ENCODE measurements around the gene TMEM131.

The TMEM131 gene

DNA sequence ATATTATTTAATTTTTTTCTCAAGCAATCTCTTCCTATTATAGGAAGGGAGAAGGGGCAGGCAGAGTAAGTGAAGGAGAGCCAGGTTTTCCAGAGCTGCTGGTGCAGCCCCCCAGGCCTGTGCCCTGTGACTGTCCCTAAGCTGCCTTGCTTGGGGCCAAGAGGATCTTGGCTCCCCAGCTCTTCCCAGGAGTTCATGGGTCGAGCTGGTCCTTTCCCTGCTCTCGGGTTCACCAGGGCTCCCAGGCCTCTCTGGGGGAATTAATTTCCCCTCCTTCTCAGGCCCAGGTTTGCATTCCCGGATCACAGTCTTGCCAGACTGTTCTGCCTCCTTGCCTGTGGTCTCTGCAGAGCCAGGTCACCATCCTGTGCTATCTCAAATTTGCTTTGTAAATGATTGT lies 12.7 kb upstream of the TMEM131 start:
- H3K27me3 ChIP-seq (replicated peaks; ENCODE audit: control insufficient read depth, insufficient read depth, low read length), result no peaks in the 10 kb centered on the region
- no peak overlapping the region for H3K4me3 ChIP-seq (replicated peaks; ENCODE audit: low read depth, low read length)
- no peaks in the 10 kb centered on the region for H3K36me3 ChIP-seq (ENCODE audit: control insufficient read depth, insufficient read depth, low read length)
- TF ChIP-seq, protein P1, sequence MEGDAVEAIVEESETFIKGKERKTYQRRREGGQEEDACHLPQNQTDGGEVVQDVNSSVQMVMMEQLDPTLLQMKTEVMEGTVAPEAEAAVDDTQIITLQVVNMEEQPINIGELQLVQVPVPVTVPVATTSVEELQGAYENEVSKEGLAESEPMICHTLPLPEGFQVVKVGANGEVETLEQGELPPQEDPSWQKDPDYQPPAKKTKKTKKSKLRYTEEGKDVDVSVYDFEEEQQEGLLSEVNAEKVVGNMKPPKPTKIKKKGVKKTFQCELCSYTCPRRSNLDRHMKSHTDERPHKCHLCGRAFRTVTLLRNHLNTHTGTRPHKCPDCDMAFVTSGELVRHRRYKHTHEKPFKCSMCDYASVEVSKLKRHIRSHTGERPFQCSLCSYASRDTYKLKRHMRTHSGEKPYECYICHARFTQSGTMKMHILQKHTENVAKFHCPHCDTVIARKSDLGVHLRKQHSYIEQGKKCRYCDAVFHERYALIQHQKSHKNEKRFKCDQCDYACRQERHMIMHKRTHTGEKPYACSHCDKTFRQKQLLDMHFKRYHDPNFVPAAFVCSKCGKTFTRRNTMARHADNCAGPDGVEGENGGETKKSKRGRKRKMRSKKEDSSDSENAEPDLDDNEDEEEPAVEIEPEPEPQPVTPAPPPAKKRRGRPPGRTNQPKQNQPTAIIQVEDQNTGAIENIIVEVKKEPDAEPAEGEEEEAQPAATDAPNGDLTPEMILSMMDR (IDR thresholded peaks at IDR 0.05; ENCODE audit: insufficient read depth, low read length, poor library complexity, severe bottlenecking), result no peak
- no peak for DNase-seq (ENCODE audit: extremely low read depth, insufficient read length)

GRCh38 chr2:98006378-98006777 lies 10.6 kb upstream of the TMEM131 start:
- no peaks in the 10 kb centered on the region for H3K36me3 ChIP-seq (ENCODE audit: control insufficient read depth, insufficient read depth, low read length)
- no peak for DNase-seq (ENCODE audit: extremely low read depth, insufficient read length)
- TF ChIP-seq, protein P1 (IDR thresholded peaks at IDR 0.05; ENCODE audit: insufficient read depth, low read length, poor library complexity, severe bottlenecking), result no peak
- no peak overlapping the region for H3K4me3 ChIP-seq (replicated peaks; ENCODE audit: low read depth, low read length)
- H3K27me3 ChIP-seq (replicated peaks; ENCODE audit: control insufficient read depth, insufficient read depth, low read length), result no peaks in the 10 kb centered on the region

DNA sequence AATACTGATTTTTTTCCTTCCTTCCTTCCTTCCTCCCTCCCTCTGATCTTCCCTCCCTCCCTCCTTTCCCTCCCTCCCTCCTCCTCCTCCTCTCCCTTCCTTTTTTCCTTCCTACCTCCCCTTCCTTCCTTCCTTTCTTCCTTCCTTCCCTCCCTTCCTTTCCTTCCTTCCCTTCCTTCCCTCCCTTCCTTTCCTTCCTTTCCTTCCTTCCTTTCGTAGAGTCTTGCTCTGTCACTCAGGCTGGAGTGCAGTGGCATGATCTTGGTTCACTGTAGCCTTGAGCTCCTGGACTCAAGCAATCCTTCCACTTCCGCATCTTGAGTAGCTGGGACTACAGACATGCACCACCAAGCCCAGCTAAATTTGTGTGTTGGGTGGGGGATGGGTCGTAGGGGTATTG lies 8.9 kb upstream of the TMEM131 start:
- H3K36me3 ChIP-seq (ENCODE audit: control insufficient read depth, insufficient read depth, low read length), result no peaks in the 10 kb centered on the region
- no peak overlapping the region for H3K4me3 ChIP-seq (replicated peaks; ENCODE audit: low read depth, low read length)
- no peaks in the 10 kb centered on the region for H3K27me3 ChIP-seq (replicated peaks; ENCODE audit: control insufficient read depth, insufficient read depth, low read length)
- DNase-seq (ENCODE audit: extremely low read depth, insufficient read length), result no peak
- TF ChIP-seq, protein P1 (IDR thresholded peaks at IDR 0.05; ENCODE audit: insufficient read depth, low read length, poor library complexity, severe bottlenecking), result no peak

- Histone ChIP-seq H3K27me3 (replicated peaks; ENCODE audit: control insufficient read depth, insufficient read depth, low read length) (no peaks in the 10 kb centered on the region), H3K4me3 (replicated peaks; ENCODE audit: low read depth, low read length) (no peak overlapping the region), H3K36me3 (ENCODE audit: control insufficient read depth, insufficient read depth, low read length) (no peaks in the 10 kb centered on the region)
Observed at GRCh38 chr2:98004047-98004446, 8.3 kb upstream of the TMEM131 start.

GRCh38 chr2:97999536-97999935 lies 3.8 kb upstream of the TMEM131 start:
- Histone ChIP-seq H3K36me3 (ENCODE audit: control insufficient read depth, insufficient read depth, low read length) (no peaks in the 10 kb centered on the region), H3K27me3 (replicated peaks; ENCODE audit: control insufficient read depth, insufficient read depth, low read length) (no peaks in the 10 kb centered on the region), H3K4me3 (replicated peaks; ENCODE audit: low read depth, low read length) (no peak overlapping the region)
- DNase-seq (ENCODE audit: extremely low read depth, insufficient read length), result no peak
- TF ChIP-seq, protein P1 (IDR thresholded peaks at IDR 0.05; ENCODE audit: insufficient read depth, low read length, poor library complexity, severe bottlenecking), result no peak

More at GRCh38 chr2:98004047-98004446, 8.3 kb upstream of the TMEM131 start:
- no peak for DNase-seq (ENCODE audit: extremely low read depth, insufficient read length)
- TF ChIP-seq, protein P1 (IDR thresholded peaks at IDR 0.05; ENCODE audit: insufficient read depth, low read length, poor library complexity, severe bottlenecking), result no peak

GRCh38 chr2:97998431-97999005 lies 2.8 kb upstream of the TMEM131 start:
- no peak for DNase-seq (ENCODE audit: extremely low read depth, insufficient read length)
- TF ChIP-seq, protein P1 (IDR thresholded peaks at IDR 0.05; ENCODE audit: insufficient read depth, low read length, poor library complexity, severe bottlenecking), result no peak
- no peaks in the 10 kb centered on the region for H3K27me3 ChIP-seq (replicated peaks; ENCODE audit: control insufficient read depth, insufficient read depth, low read length)
- no peak overlapping the region for H3K4me3 ChIP-seq (replicated peaks; ENCODE audit: low read depth, low read length)
- no peaks in the 10 kb centered on the region for H3K36me3 ChIP-seq (ENCODE audit: control insufficient read depth, insufficient read depth, low read length)

Measured in GM06990 (cell line).